OCI-LY1 (cell line): ENCODE measurements around the gene SH3BP4.

Experiments used
- H2AFZ ChIP-seq: fragments of 200-600 bp; sonication (generic), shearing (Covaris generic); 2 replicates; pipeline ENCODE4 v1.6.0; 2014; ENCODE audit warnings: antibody characterized with exemption, mild to moderate bottlenecking, low read length
- H3F3A ChIP-seq: fragments of 200-600 bp; sonication (generic), shearing (Covaris generic); 2 replicates; pipeline ENCODE4 v1.6.0; 2014; ENCODE audit warnings: mild to moderate bottlenecking, antibody characterized with exemption, low read length, moderate library complexity; ENCODE audit not compliant: insufficient read depth
- H3K27ac ChIP-seq: fragments of 200-600 bp; sonication (generic); 2 replicates; pipeline ENCODE4 v1.5.1; 2014; ENCODE audit warnings: low read length, mixed run types, mild to moderate bottlenecking, low read depth; ENCODE audit not compliant: poor library complexity, severe bottlenecking
- H3K27me3 ChIP-seq: fragments of 200-600 bp; sonication (generic); 2 replicates; pipeline ENCODE4 v1.6.0; 2014; ENCODE audit warnings: antibody characterized with exemption, mild to moderate bottlenecking, low read length, moderate library complexity; ENCODE audit not compliant: insufficient read depth
- H3K36me3 ChIP-seq: fragments of 200-600 bp; sonication (generic); 2 replicates; pipeline ENCODE4 v1.6.1; 2014; ENCODE audit warnings: mild to moderate bottlenecking, antibody characterized with exemption, low read length, moderate library complexity, mixed read lengths; ENCODE audit not compliant: insufficient read depth
- H3K4me1 ChIP-seq: fragments of 200-600 bp; sonication (generic); 2 replicates; pipeline ENCODE4 v1.5.1; 2014; ENCODE audit warnings: mild to moderate bottlenecking, low read length, moderate library complexity; ENCODE audit not compliant: insufficient read depth, severe bottlenecking
- H3K4me2 ChIP-seq: fragments of 200-600 bp; sonication (generic), shearing (Covaris generic); 2 replicates; pipeline ENCODE4 v1.6.1; 2014; ENCODE audit warnings: low read length
- H3K4me3 ChIP-seq: fragments of 200-600 bp; sonication (generic); 2 replicates; pipeline ENCODE4 v1.5.1; 2014; ENCODE audit warnings: low read length, low read depth, mild to moderate bottlenecking, mixed read lengths; ENCODE audit not compliant: poor library complexity, severe bottlenecking
- H3K79me2 ChIP-seq: fragments of 200-600 bp; shearing (Covaris generic); 2 replicates; pipeline ENCODE4 v1.6.1; 2016; ENCODE audit warnings: mixed run types, low read length, mixed read lengths; ENCODE audit not compliant: insufficient read depth
- H3K9ac ChIP-seq: fragments of 200-600 bp; sonication (generic), shearing (Covaris generic); 2 replicates; pipeline ENCODE4 v1.6.1; 2014; ENCODE audit warnings: mild to moderate bottlenecking, low read length, mixed read lengths
- H3K9me2 ChIP-seq: fragments of 200-600 bp; sonication (generic), shearing (Covaris generic); 2 replicates; pipeline ENCODE4 v1.6.1; 2014; ENCODE audit warnings: low read depth, mild to moderate bottlenecking, low read length, mixed read lengths
- H3K9me3 ChIP-seq: fragments of 200-600 bp; shearing (Covaris generic); 2 replicates; pipeline ENCODE4 v1.6.1; 2014; ENCODE audit warnings: low read length, mixed read lengths
- H4K20me1 ChIP-seq: fragments of 200-600 bp; sonication (generic), shearing (Covaris generic); 2 replicates; pipeline ENCODE4 v1.6.0; 2016; ENCODE audit warnings: mild to moderate bottlenecking, low read length; ENCODE audit not compliant: insufficient read depth
- EZH2 ChIP-seq: fragments of 200-600 bp; sonication (generic), shearing (Covaris generic); IDR thresholded peaks from 2 replicates; pipeline ENCODE4 v1.8.0; 2017; ENCODE audit warnings: borderline replicate concordance, mixed run types, mild to moderate bottlenecking, antibody characterized with exemption, low read length, moderate library complexity, mixed read lengths
- TF ChIP-seq, protein P1 (sequence below): fragments of 200-600 bp; sonication (generic), shearing (Covaris generic); IDR thresholded peaks from 2 replicates; pipeline ENCODE4 v1.5.1; 2017; ENCODE audit warnings: mild to moderate bottlenecking, antibody characterized with exemption, low read length, moderate library complexity, mixed read lengths

SH3BP4 gene

DNA sequence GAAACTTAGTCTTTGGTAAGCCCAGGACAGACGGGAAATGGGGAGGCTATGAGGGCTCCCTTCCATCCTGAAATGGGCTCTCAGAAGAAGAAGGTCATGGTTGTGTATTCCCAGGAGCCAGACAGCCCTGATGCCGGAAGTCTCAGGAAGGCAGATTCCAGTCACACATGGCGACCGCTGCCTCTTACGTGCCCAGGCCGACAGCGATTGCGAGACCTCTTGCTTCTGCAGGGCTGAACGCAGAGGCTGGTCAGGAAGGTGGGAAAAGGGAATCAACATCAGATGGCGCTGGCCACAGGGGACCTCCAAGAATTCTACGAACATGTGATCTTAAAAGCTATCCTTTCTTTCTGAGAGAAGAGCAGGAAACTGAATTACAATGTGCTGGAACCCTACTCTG lies 22.8 kb upstream of the SH3BP4 start:
- Histone ChIP-seq H3K27me3 (no peaks in the 10 kb centered on the region), H3K4me2 (no peak overlapping the region), H3F3A (no peaks in the 10 kb centered on the region), H3K79me2 (no peaks in the 10 kb centered on the region), H3K27ac (no peak overlapping the region), H3K9me2 (no peaks in the 10 kb centered on the region), H3K9ac (no peak overlapping the region), H3K4me1 (no peaks in the 10 kb centered on the region), H3K9me3 (no peaks in the 10 kb centered on the region), H3K4me3 (no peak overlapping the region), H3K36me3 (no peaks in the 10 kb centered on the region), H2AFZ (no peak overlapping the region), H4K20me1 (no peaks in the 10 kb centered on the region)
- TF ChIP-seq, protein P1, sequence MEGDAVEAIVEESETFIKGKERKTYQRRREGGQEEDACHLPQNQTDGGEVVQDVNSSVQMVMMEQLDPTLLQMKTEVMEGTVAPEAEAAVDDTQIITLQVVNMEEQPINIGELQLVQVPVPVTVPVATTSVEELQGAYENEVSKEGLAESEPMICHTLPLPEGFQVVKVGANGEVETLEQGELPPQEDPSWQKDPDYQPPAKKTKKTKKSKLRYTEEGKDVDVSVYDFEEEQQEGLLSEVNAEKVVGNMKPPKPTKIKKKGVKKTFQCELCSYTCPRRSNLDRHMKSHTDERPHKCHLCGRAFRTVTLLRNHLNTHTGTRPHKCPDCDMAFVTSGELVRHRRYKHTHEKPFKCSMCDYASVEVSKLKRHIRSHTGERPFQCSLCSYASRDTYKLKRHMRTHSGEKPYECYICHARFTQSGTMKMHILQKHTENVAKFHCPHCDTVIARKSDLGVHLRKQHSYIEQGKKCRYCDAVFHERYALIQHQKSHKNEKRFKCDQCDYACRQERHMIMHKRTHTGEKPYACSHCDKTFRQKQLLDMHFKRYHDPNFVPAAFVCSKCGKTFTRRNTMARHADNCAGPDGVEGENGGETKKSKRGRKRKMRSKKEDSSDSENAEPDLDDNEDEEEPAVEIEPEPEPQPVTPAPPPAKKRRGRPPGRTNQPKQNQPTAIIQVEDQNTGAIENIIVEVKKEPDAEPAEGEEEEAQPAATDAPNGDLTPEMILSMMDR = no peak
- no peak for TF ChIP-seq EZH2

DNA sequence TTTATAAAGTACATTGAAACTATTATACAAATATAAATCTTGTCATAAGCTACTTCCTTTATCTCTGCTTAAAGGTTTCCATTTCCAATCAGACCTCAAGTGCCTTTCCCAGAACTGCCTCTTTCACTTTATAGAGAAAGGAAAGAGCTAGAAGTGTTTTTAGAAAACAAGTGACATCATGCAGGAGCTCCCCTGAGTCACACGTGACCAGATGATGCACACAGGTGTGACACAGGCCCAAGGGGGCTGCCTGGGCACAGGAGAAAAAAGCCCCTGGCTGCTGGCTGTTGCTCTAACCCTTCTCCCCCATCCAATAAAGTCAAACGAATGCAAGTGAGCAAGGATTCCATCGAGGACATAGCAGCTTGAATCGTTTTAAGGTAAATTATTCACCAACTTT lies 21.4 kb upstream of the SH3BP4 start:
- Histone ChIP-seq H4K20me1 (no peaks in the 10 kb centered on the region), H3K4me1 (no peaks in the 10 kb centered on the region), H3K79me2 (no peaks in the 10 kb centered on the region), H3K27ac (no peak overlapping the region), H3K9ac (no peak overlapping the region), H3K4me3 (no peak overlapping the region), H3K9me3 (no peaks in the 10 kb centered on the region), H3K4me2 (no peak overlapping the region), H3K27me3 (no peaks in the 10 kb centered on the region), H3K9me2 (no peaks in the 10 kb centered on the region), H3K36me3 (no peaks in the 10 kb centered on the region), H3F3A (no peaks in the 10 kb centered on the region), H2AFZ (no peak overlapping the region)
- TF ChIP-seq EZH2 = no peak
- TF ChIP-seq, protein P1 = no peak

DNA sequence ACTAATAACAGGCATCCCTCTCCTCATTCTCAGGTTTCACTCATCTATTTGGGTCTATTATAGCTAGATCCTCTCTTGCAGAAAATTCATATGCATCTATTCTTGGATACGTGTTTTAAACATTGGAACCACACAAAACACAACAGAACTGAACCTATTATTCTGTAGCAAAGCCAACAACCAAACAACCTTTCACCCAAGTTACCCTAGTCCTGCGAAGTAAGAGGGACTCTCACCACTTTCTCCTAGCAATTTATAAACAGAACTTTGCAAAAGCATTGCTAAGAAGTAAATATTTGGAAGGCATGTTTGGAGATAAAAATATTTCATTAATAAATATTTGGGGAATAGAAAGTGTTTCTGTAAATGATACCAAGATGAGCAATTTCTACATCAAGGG lies 20.4 kb upstream of the SH3BP4 start:
- Histone ChIP-seq H3K36me3 (no peaks in the 10 kb centered on the region), H3K79me2 (no peaks in the 10 kb centered on the region), H3K27me3 (no peaks in the 10 kb centered on the region), H4K20me1 (no peaks in the 10 kb centered on the region), H3K9me3 (no peaks in the 10 kb centered on the region), H3K4me3 (no peak overlapping the region), H3K4me2 (no peak overlapping the region), H3K27ac (no peak overlapping the region), H2AFZ (no peak overlapping the region), H3K4me1 (no peaks in the 10 kb centered on the region), H3K9ac (no peak overlapping the region), H3F3A (no peaks in the 10 kb centered on the region), H3K9me2 (no peaks in the 10 kb centered on the region)
- TF ChIP-seq, protein P1 = no peak
- TF ChIP-seq EZH2 = no peak
